HepG2 (cell line): ENCODE results near the gene RNU5B-1. TPM values are rescaled to one million over a fixed set of nuclear protein-coding genes. Genes with fewer than 3 reads are reported as not detected.

ENCODE experiments used
- ATF1 ChIP-seq: IDR thresholded peaks from 2 replicates; pipeline ENCODE4 v1.6.1; 2016; ENCODE audit warnings: mild to moderate bottlenecking, control low read depth
- GABPA ChIP-seq, 2 experiments: IDR thresholded peaks; 2 replicates each; pipeline ENCODE4 v1.6.1; 2011 to 2016; ENCODE audit warnings: low read depth in 2 of 2, low read length in 1 of 2, missing biosample characterization in 1 of 2, missing genetic modification characterization in 1 of 2
- HOXD1 ChIP-seq: sonication (generic); formaldehyde crosslinking; IDR thresholded peaks from 2 replicates; pipeline ENCODE4 v1.5.0; 2020; ENCODE audit warnings: missing genetic modification reagents
- NFE2L2 ChIP-seq: fragments of 150-350 bp; IDR thresholded peaks from 2 replicates; pipeline ENCODE4 v1.6.1; 2014; ENCODE audit warnings: low read length
- POLR2A ChIP-seq, 2 experiments: IDR thresholded peaks; 2 replicates each; pipeline ENCODE4 v1.6.1; 2011; ENCODE audit warnings: low read depth in 2 of 2, low read length in 2 of 2, mild to moderate bottlenecking in 1 of 2, moderate library complexity in 1 of 2; ENCODE audit not compliant: insufficient read depth in 1 of 2
- SMAD1 ChIP-seq: sonication (generic); formaldehyde crosslinking; IDR thresholded peaks from 2 replicates; pipeline ENCODE4 v1.4.0; 2020; ENCODE audit warnings: missing genetic modification reagents, low read depth, mild to moderate bottlenecking, borderline replicate concordance
- SNRNP70 ChIP-seq: fragments of 200-400 bp; formaldehyde crosslinking; IDR thresholded peaks from 2 replicates; pipeline ENCODE4 v1.6.1; 2017; ENCODE audit warnings: mild to moderate bottlenecking, low read depth, low read length, moderate library complexity
- YEATS2 ChIP-seq: sonication (generic); formaldehyde crosslinking; IDR thresholded peaks from 2 replicates; pipeline ENCODE4 v1.4.0; 2020; ENCODE audit warnings: missing genetic modification reagents, borderline replicate concordance
- ZNF24 ChIP-seq: fragments of 450-650 bp; IDR thresholded peaks from 2 replicates; pipeline ENCODE4 v1.6.1; 2017; ENCODE audit warnings: antibody characterized with exemption, mild to moderate bottlenecking
- ZNF33B ChIP-seq: sonication (generic); formaldehyde crosslinking; IDR thresholded peaks from 2 replicates; pipeline ENCODE4 v1.5.1; 2020; ENCODE audit warnings: mild to moderate bottlenecking, missing genetic modification reagents
- ZNF552 ChIP-seq: sonication (generic); formaldehyde crosslinking; IDR thresholded peaks from 2 replicates; pipeline ENCODE4 v1.9.0; 2022; ENCODE audit warnings: missing genetic modification reagents, mild to moderate bottlenecking, borderline replicate concordance
- ZNF768 ChIP-seq: sonication (generic); formaldehyde crosslinking; IDR thresholded peaks from 2 replicates; pipeline ENCODE4 v1.4.0; 2020; ENCODE audit warnings: missing genetic modification reagents
- ZNF879 ChIP-seq: sonication (generic); formaldehyde crosslinking; IDR thresholded peaks from 2 replicates; pipeline ENCODE4 v1.8.1; 2023; ENCODE audit warnings: missing genetic modification reagents
- polyA plus RNA-seq, 8 experiments: library from polyadenylated mRNA; depleted of rRNA in 3 of 8; stranded (reverse) in 7 of 8; unstranded in 1 of 8; fragments of >200 nt; fragmentation: Illumina TruSeq in 4 of 8; extraction: Trizol in 4 of 8; gene quantifications; 2 replicates each; pipeline versions ENCODE4 v1.2.1 to v1.2.3, GENCODE V29; 2011 to 2016; ENCODE audit warnings: low read depth in 4 of 8, missing spikeins in 1 of 8, mixed read lengths in 1 of 8; ENCODE audit not compliant: insufficient read depth in 1 of 8
- total RNA-seq, 5 experiments: library from RNA; depleted of rRNA; stranded (reverse); fragments of >200 nt; fragmentation: Illumina TruSeq; extraction: Trizol; gene quantifications; 2 replicates each; pipeline ENCODE4 v1.2.3, GENCODE V29; 2016; ENCODE audit warnings: low read depth in 1 of 5
- TF ChIP-seq, protein P1 (sequence below): sonication (generic); formaldehyde crosslinking; IDR thresholded peaks from 2 replicates; pipeline ENCODE4 v1.4.0; 2020; ENCODE audit warnings: missing genetic modification reagents, borderline replicate concordance
- TF ChIP-seq, protein P2 (sequence below): IDR thresholded peaks from 2 replicates; pipeline ENCODE4 v1.6.1; 2016; ENCODE audit warnings: low read depth, control low read depth
- TF ChIP-seq, protein P3 (sequence below): sonication (generic); formaldehyde crosslinking; IDR thresholded peaks from 2 replicates; pipeline ENCODE4 v1.4.0; 2020; ENCODE audit warnings: mild to moderate bottlenecking, missing genetic modification reagents
- TF ChIP-seq, protein P4 (sequence below): sonication (generic); formaldehyde crosslinking; IDR thresholded peaks from 2 replicates; pipeline ENCODE4 v1.4.0; 2020; ENCODE audit warnings: missing genetic modification reagents

RNU5B-1 gene
- total and polyA plus RNA-seq, 2 of the 13 experiments (the other 11 are each of a cell fraction or from before 2014, with no cell fraction given): 1,646 TPM; not detected in 1

DNA sequence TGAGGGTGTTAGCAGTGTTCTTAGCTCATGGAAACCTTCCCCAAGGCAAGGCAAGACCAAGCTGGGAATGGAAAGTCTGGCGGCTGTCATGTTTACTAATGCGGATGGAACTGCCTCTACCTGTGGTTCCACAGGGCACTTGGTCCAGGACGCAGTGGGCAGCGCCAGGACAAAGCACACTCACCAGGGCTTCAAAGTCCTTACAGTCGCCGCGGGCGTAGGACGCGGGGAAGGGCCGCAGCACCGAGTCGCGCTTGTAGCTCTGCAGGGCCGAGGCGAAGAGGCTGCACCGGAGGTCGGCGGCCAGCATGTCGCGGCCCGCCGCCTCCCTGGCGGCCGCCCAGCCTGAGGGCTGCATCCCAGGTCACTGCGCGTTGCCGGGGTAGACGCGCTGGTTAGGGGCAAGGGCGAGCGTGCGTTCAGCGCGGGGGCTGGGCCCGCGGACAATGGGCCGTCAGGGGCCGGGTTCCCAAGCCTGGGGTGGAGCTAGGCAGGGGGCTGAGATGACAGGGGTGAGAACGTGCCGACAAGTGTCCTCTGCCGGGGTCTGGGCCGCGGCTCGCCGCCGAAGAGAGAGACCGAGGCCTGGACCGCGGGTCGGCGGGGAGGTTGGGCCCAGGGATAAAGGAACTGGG lies 18.3 kb upstream of the RNU5B-1 start (continued):
- TF ChIP-seq, protein P1, sequence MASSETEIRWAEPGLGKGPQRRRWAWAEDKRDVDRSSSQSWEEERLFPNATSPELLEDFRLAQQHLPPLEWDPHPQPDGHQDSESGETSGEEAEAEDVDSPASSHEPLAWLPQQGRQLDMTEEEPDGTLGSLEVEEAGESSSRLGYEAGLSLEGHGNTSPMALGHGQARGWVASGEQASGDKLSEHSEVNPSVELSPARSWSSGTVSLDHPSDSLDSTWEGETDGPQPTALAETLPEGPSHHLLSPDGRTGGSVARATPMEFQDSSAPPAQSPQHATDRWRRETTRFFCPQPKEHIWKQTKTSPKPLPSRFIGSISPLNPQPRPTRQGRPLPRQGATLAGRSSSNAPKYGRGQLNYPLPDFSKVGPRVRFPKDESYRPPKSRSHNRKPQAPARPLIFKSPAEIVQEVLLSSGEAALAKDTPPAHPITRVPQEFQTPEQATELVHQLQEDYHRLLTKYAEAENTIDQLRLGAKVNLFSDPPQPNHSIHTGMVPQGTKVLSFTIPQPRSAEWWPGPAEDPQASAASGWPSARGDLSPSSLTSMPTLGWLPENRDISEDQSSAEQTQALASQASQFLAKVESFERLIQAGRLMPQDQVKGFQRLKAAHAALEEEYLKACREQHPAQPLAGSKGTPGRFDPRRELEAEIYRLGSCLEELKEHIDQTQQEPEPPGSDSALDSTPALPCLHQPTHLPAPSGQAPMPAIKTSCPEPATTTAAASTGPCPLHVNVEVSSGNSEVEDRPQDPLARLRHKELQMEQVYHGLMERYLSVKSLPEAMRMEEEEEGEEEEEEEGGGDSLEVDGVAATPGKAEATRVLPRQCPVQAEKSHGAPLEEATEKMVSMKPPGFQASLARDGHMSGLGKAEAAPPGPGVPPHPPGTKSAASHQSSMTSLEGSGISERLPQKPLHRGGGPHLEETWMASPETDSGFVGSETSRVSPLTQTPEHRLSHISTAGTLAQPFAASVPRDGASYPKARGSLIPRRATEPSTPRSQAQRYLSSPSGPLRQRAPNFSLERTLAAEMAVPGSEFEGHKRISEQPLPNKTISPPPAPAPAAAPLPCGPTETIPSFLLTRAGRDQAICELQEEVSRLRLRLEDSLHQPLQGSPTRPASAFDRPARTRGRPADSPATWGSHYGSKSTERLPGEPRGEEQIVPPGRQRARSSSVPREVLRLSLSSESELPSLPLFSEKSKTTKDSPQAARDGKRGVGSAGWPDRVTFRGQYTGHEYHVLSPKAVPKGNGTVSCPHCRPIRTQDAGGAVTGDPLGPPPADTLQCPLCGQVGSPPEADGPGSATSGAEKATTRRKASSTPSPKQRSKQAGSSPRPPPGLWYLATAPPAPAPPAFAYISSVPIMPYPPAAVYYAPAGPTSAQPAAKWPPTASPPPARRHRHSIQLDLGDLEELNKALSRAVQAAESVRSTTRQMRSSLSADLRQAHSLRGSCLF (CRISPR knock-in tag): 0 out of 2 replicates have a peak, but pooled peaks have one; percentile 61
- TF ChIP-seq YEATS2 (CRISPR knock-in tag) (no peak), HOXD1 (CRISPR knock-in tag) (peak; percentile 72; the same call in 1 of the 2 replicates), ZNF33B (CRISPR knock-in tag) (0 out of 2 replicates have a peak, but pooled peaks have one; percentile 50), SNRNP70 (no peak), ZNF24 (no peak), NFE2L2 (no peak), ZNF768 (CRISPR knock-in tag) (peak; percentile 28; the same call in 1 of the 2 replicates), POLR2A (IDR thresholded peaks at IDR 0.05; ENCODE audit: insufficient read depth in 1 of 2, low read depth in 2 of 2, low read length in 2 of 2) (0 out of 4 replicates have a peak, but pooled peaks of 1 of the 2 experiments have one; percentile 23), ZNF879 (CRISPR knock-in tag) (peak; percentile 91), SMAD1 (CRISPR knock-in tag) (no peak), GABPA (IDR thresholded peaks at IDR 0.05; ENCODE audit: low read depth, low read length) (no peak), GABPA (CRISPR knock-in tag; IDR thresholded peaks at IDR 0.05; ENCODE audit: low read depth) (no peak), ZNF552 (CRISPR knock-in tag) (no peak), ATF1 (no peak)
- TF ChIP-seq, protein P2, sequence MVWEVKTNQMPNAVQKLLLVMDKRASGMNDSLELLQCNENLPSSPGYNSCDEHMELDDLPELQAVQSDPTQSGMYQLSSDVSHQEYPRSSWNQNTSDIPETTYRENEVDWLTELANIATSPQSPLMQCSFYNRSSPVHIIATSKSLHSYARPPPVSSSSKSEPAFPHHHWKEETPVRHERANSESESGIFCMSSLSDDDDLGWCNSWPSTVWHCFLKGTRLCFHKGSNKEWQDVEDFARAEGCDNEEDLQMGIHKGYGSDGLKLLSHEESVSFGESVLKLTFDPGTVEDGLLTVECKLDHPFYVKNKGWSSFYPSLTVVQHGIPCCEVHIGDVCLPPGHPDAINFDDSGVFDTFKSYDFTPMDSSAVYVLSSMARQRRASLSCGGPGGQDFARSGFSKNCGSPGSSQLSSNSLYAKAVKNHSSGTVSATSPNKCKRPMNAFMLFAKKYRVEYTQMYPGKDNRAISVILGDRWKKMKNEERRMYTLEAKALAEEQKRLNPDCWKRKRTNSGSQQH (CRISPR knock-in tag): no peak
- TF ChIP-seq, protein P3, sequence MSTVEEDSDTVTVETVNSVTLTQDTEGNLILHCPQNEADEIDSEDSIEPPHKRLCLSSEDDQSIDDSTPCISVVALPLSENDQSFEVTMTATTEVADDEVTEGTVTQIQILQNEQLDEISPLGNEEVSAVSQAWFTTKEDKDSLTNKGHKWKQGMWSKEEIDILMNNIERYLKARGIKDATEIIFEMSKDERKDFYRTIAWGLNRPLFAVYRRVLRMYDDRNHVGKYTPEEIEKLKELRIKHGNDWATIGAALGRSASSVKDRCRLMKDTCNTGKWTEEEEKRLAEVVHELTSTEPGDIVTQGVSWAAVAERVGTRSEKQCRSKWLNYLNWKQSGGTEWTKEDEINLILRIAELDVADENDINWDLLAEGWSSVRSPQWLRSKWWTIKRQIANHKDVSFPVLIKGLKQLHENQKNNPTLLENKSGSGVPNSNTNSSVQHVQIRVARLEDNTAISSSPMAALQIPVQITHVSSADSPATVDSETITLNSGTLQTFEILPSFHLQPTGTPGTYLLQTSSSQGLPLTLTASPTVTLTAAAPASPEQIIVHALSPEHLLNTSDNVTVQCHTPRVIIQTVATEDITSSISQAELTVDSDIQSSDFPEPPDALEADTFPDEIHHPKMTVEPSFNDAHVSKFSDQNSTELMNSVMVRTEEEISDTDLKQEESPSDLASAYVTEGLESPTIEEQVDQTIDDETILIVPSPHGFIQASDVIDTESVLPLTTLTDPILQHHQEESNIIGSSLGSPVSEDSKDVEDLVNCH (CRISPR knock-in tag): no peak
- TF ChIP-seq, protein P4, sequence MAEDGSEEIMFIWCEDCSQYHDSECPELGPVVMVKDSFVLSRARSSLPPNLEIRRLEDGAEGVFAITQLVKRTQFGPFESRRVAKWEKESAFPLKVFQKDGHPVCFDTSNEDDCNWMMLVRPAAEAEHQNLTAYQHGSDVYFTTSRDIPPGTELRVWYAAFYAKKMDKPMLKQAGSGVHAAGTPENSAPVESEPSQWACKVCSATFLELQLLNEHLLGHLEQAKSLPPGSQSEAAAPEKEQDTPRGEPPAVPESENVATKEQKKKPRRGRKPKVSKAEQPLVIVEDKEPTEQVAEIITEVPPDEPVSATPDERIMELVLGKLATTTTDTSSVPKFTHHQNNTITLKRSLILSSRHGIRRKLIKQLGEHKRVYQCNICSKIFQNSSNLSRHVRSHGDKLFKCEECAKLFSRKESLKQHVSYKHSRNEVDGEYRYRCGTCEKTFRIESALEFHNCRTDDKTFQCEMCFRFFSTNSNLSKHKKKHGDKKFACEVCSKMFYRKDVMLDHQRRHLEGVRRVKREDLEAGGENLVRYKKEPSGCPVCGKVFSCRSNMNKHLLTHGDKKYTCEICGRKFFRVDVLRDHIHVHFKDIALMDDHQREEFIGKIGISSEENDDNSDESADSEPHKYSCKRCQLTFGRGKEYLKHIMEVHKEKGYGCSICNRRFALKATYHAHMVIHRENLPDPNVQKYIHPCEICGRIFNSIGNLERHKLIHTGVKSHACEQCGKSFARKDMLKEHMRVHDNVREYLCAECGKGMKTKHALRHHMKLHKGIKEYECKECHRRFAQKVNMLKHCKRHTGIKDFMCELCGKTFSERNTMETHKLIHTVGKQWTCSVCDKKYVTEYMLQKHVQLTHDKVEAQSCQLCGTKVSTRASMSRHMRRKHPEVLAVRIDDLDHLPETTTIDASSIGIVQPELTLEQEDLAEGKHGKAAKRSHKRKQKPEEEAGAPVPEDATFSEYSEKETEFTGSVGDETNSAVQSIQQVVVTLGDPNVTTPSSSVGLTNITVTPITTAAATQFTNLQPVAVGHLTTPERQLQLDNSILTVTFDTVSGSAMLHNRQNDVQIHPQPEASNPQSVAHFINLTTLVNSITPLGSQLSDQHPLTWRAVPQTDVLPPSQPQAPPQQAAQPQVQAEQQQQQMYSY: peak; percentile 30; the same call in 1 of the 2 replicates
